Measurements from ENCODE around the gene MTHFD2L.

DNA sequence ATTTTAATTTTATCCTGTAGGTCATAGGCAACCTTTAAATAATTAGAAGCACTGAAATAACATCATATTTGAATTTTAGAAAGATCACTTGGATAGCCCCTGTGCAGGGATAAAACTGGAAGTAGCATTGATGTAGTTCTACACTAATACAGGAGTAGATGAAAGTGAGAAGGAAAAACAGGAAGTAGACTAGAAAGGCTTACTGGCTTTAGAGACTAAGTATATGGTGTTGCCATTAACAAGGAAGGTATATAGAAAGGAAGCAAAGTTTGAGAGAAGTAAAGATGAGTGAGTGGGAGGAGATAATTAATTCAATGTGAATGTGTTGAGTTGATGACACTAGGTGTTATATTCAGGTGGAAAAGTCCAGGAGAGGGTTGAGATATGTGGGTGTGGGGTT lies 77.2 kb downstream of the MTHFD2L start:
- TF ChIP-seq CTCF (conservative IDR thresholded peaks at IDR 0.05) (no peak), EZH2 (IDR thresholded peaks at IDR 0.05; ENCODE audit: low read depth) (no peak)
